Body of pancreas (tissue), 4 donors: ENCODE results near the gene NKIRAS2. TPM values are rescaled to one million over a fixed set of nuclear protein-coding genes. Genes with fewer than 3 reads are reported as not detected.
"Not testable (repeated sequence)": the region's sequence is repeated elsewhere in the genome, so short reads cannot be mapped to it uniquely, and the experiment has no call there.

Source experiments
- ATAC-seq: fragments of 150-250 bp; one replicate; pipeline ENCODE4 v1.9.1; 2016
- DNase-seq, 4 donors: peaks; one replicate each; pipeline ENCODE4 v3.0.0-alpha.2; 2019
- H3K27ac ChIP-seq, 4 donors: fragments of 200-600 bp; sonication (generic); 1 replicate in 3 of 4; 2 replicates in 1 of 4; pipeline versions ENCODE4 v1.5.1 to v1.6.1; 2016 to 2019; ENCODE audit warnings: mild to moderate bottlenecking in 1 of 4, mixed read lengths in 1 of 4, moderate library complexity in 1 of 4
- H3K27me3 ChIP-seq, 2 donors: fragments of 200-600 bp; sonication (generic); one replicate each; pipeline ENCODE4 v1.6.0; 2016; ENCODE audit warnings: mild to moderate bottlenecking in 1 of 2
- H3K36me3 ChIP-seq, 2 donors: fragments of 200-600 bp; sonication (generic); replicated peaks in 1 of 2; 2 replicates each; pipeline ENCODE4 v1.5.1; 2016; ENCODE audit warnings: low read depth in 2 of 2; ENCODE audit not compliant: insufficient read depth in 1 of 2
- H3K4me1 ChIP-seq: fragments of 200-600 bp; sonication (generic); one replicate; pipeline ENCODE4 v1.6.0; 2016
- H3K4me3 ChIP-seq, 2 donors: fragments of 200-600 bp; sonication (generic); 1 replicate in 1 of 2; 2 replicates in 1 of 2; pipeline ENCODE4 v1.5.1; 2016 to 2019
- H3K9me3 ChIP-seq, 3 donors: fragments of 200-600 bp; sonication (generic); 1 replicate in 2 of 3; 2 replicates in 1 of 3; pipeline ENCODE4 v1.5.1; 2016
- CTCF ChIP-seq, 7 experiments: fragments of 450-650 bp in 4 of 7; fragments of 200-600 bp in 3 of 7; sonication (generic) in 3 of 7; IDR thresholded peaks; one replicate each; pipeline ENCODE4 v1.5.1; 2016 to 2019; ENCODE audit warnings: antibody characterized with exemption in 7 of 7
- POLR2A ChIP-seq, 3 donors: fragments of 450-650 bp; IDR thresholded peaks; one replicate each; pipeline ENCODE4 v1.6.1; 2016; ENCODE audit warnings: antibody characterized with exemption in 3 of 3, mild to moderate bottlenecking in 2 of 3
- WGBS, 2 donors: methylation state at CpG; one replicate each; pipeline ENCODE4 v1.1.5; 2017; 5-methylcytosine and 5-hydroxymethylcytosine counted together
- intact Hi-C: fragments of 100-400 bp; cut with DNase I; formaldehyde crosslinking; loops from one replicate; pipeline ENCODE4 v1.15.1; 2023
- total RNA-seq, 2 donors: library from RNA; depleted of rRNA; stranded (reverse); fragments of >200 nt; gene quantifications; one replicate each; pipeline ENCODE4 v1.1.0, GENCODE V29; 2016

Gene NKIRAS2
- total RNA-seq, 2 donors from 2014 or later, result 17.1 to 19.2 TPM

GRCh38 chr17:42005166-42005565, 14.7 kb upstream of the NKIRAS2 start:
- no peak overlapping the region for H3K27ac ChIP-seq
- no peak for TF ChIP-seq CTCF (IDR thresholded peaks at IDR 0.05)
- no peak for TF ChIP-seq POLR2A (IDR thresholded peaks at IDR 0.05)
- intact Hi-C loops, result no loop called here
- no peaks in the 10 kb centered on the region for H3K27me3 ChIP-seq
- H3K4me3 ChIP-seq, result no peak overlapping the region
- 87 to 88% methylated on average over 1 of the region's 1 CpG for WGBS, 2 donors
- no peaks in the 10 kb centered on the region for H3K9me3 ChIP-seq
- peaks cover 11% of the 10 kb centered on the region for H3K4me1 ChIP-seq
- DNase-seq, result no peak
- ATAC-seq, result no peak
- H3K36me3 ChIP-seq, result no peaks in the 10 kb centered on the region

GRCh38 chr17:42009170-42009569, 10.7 kb upstream of the NKIRAS2 start:
- TF ChIP-seq POLR2A (IDR thresholded peaks at IDR 0.05), result no peak
- TF ChIP-seq CTCF (IDR thresholded peaks at IDR 0.05), result no peak
- no peak overlapping the region for H3K4me3 ChIP-seq
- no peaks in the 10 kb centered on the region for H3K9me3 ChIP-seq
- ATAC-seq (no peak), DNase-seq (no peak)
- H3K27me3 ChIP-seq, result no peaks in the 10 kb centered on the region
- no peak overlapping the region for H3K27ac ChIP-seq
- H3K4me1 ChIP-seq, result peaks cover 21% of the 10 kb centered on the region
- 73 to 82% methylated on average over 4 of the region's 4 CpGs for WGBS, 2 donors
- H3K36me3 ChIP-seq, result no peaks in the 10 kb centered on the region
- intact Hi-C loops, result no loop called here

GRCh38 chr17:42010266-42010680, 9.6 kb upstream of the NKIRAS2 start:
- H3K9me3 ChIP-seq, H3K27me3 ChIP-seq, ATAC-seq, H3K4me3 ChIP-seq, H3K36me3 ChIP-seq, H3K27ac ChIP-seq, intact Hi-C loops: not testable (repeated sequence)
- peaks cover 31% of the 10 kb centered on the region for H3K4me1 ChIP-seq
- DNase-seq, result peak in 1 of 4 donors; percentile 44
- 58 to 70% methylated on average over 9 of the region's 9 CpGs for WGBS, 2 donors

- H3K27ac ChIP-seq, result no peak overlapping the region
- WGBS, 2 donors, result 89 to 95% methylated on average over 3 of the region's 3 CpGs
- H3K36me3 ChIP-seq, result no peaks in the 10 kb centered on the region
- intact Hi-C loops, result no loop called here
- peak in 3 of 4 donors; percentile 20 to 47 (median 33) for DNase-seq
- peak; percentile 46 for ATAC-seq
- H3K27me3 ChIP-seq, result no peaks in the 10 kb centered on the region
- H3K4me1 ChIP-seq, result peaks cover 38% of the 10 kb centered on the region
- no peak overlapping the region for H3K4me3 ChIP-seq
- H3K9me3 ChIP-seq, result no peaks in the 10 kb centered on the region
- TF ChIP-seq CTCF (IDR thresholded peaks at IDR 0.05), result no peak
- TF ChIP-seq POLR2A (IDR thresholded peaks at IDR 0.05), result no peak
These were observed 8.9 kb upstream of the NKIRAS2 start for GRCh38 chr17:42010898-42011516.

- not testable (repeated sequence) for ATAC-seq
These were observed 7.5 kb upstream of the NKIRAS2 start for GRCh38 chr17:42012363-42012762.

GRCh38 chr17:42013740-42014139, 6.2 kb upstream of the NKIRAS2 start:
- ATAC-seq, H3K4me3 ChIP-seq, H3K27ac ChIP-seq, DNase-seq, H3K9me3 ChIP-seq, intact Hi-C loops, H3K27me3 ChIP-seq, H3K36me3 ChIP-seq: not testable (repeated sequence)
- 78 to 86% methylated on average over 12 of the region's 12 CpGs for WGBS, 2 donors
- H3K4me1 ChIP-seq, result peaks cover 48% of the 10 kb centered on the region

More at GRCh38 chr17:42012363-42012762, 7.5 kb upstream of the NKIRAS2 start:
- H3K9me3 ChIP-seq, H3K4me3 ChIP-seq, H3K27me3 ChIP-seq, intact Hi-C loops, DNase-seq, H3K27ac ChIP-seq, H3K36me3 ChIP-seq: not testable (repeated sequence)
- H3K4me1 ChIP-seq, result peaks cover 41% of the 10 kb centered on the region
- WGBS, 2 donors, result 88 to 94% methylated on average over 4 of the region's 4 CpGs
